Liver (tissue), 3 donors: ENCODE measurements around the gene HSPA12B.

Experiments
- ATF3 ChIP-seq: IDR thresholded peaks from 2 replicates; pipeline ENCODE4 v1.6.1; 2016; ENCODE audit warnings: antibody characterized with exemption
- CTCF ChIP-seq: fragments of 150-350 bp; IDR thresholded peaks from 2 replicates; pipeline ENCODE4 v1.5.1; 2017; ENCODE audit warnings: improper control_type of control experiment, low read depth, low read length; ENCODE audit not compliant: missing input control
- EGR1 ChIP-seq, 2 donors: IDR thresholded peaks; 2 replicates each; pipeline ENCODE4 v1.6.1; 2016 to 2018; ENCODE audit warnings: antibody characterized with exemption in 2 of 2, low read depth in 2 of 2
- JUND ChIP-seq, 2 donors: IDR thresholded peaks; 2 replicates each; pipeline ENCODE4 v1.6.1; 2016; ENCODE audit warnings: antibody characterized with exemption in 2 of 2
- MAX ChIP-seq: IDR thresholded peaks from 2 replicates; pipeline ENCODE4 v1.6.1; 2016; ENCODE audit warnings: antibody characterized with exemption
- RAD21 ChIP-seq, 2 donors: IDR thresholded peaks; 2 replicates each; pipeline ENCODE4 v1.6.1; 2016; ENCODE audit warnings: antibody characterized with exemption in 2 of 2, mild to moderate bottlenecking in 2 of 2
- REST ChIP-seq: IDR thresholded peaks from 2 replicates; pipeline ENCODE4 v1.6.1; 2016; ENCODE audit warnings: antibody characterized with exemption, mild to moderate bottlenecking
- RXRA ChIP-seq, 2 donors: IDR thresholded peaks; 2 replicates each; pipeline ENCODE4 v1.6.1; 2017 to 2018; ENCODE audit warnings: antibody characterized with exemption in 2 of 2, mild to moderate bottlenecking in 1 of 2
- SP1 ChIP-seq: IDR thresholded peaks from 2 replicates; pipeline ENCODE4 v1.6.1; 2018; ENCODE audit warnings: antibody characterized with exemption, mild to moderate bottlenecking
- TAF1 ChIP-seq: conservative IDR thresholded peaks from 2 replicates; pipeline ENCODE4 v1.6.1; 2016; ENCODE audit warnings: antibody characterized with exemption, mild to moderate bottlenecking
- YY1 ChIP-seq: IDR thresholded peaks from 2 replicates; pipeline ENCODE4 v1.6.1; 2016; ENCODE audit warnings: antibody characterized with exemption, mild to moderate bottlenecking
- ZBTB33 ChIP-seq: IDR thresholded peaks from 2 replicates; pipeline ENCODE4 v1.6.1; 2016; ENCODE audit warnings: antibody characterized with exemption
- donor health status: healthy.
- donor health status: healthy.

- no peak for TF ChIP-seq CTCF
- TF ChIP-seq MAX, result no peak
- no peak for TF ChIP-seq YY1
- TF ChIP-seq JUND (IDR thresholded peaks at IDR 0.05), result no peak
- TF ChIP-seq ZBTB33, result no peak
- no peak for TF ChIP-seq EGR1 (IDR thresholded peaks at IDR 0.05; ENCODE audit: low read depth in 2 of 2)
- no peak for TF ChIP-seq RAD21 (IDR thresholded peaks at IDR 0.05)
- TF ChIP-seq ATF3, result no peak
- TF ChIP-seq RXRA (IDR thresholded peaks at IDR 0.05), result no peak
- no peak for TF ChIP-seq TAF1
- no peak for TF ChIP-seq SP1
- no peak for TF ChIP-seq REST
Measured at GRCh38 chr20:3801846-3802245, 69.4 kb downstream of the HSPA12B start.
